Progenitor cell of endocrine pancreas (in vitro differentiated cells): ENCODE results near the gene COL26A1. TPM values are rescaled to one million over a fixed set of nuclear protein-coding genes. Genes with fewer than 3 reads are reported as not detected.
A peak's percentile ranks its signal among the peaks of the same experiment; 100 is the strongest.
"Not testable (repeated sequence)": the region's sequence is repeated elsewhere in the genome, so short reads cannot be mapped to it uniquely, and the experiment has no call there.

Experiments
- DNase-seq: peaks from one replicate; pipeline ENCODE4 v3.0.0; 2021; ENCODE audit warnings: low spot score; ENCODE audit not compliant: unreplicated experiment
- H3K27ac Mint-ChIP-seq: 2 replicates; pipeline ENCODE4 v1.8.0; 2021; ENCODE audit warnings: mild to moderate bottlenecking, moderate library complexity, mixed read lengths
- H3K27me3 Mint-ChIP-seq: 2 replicates; pipeline ENCODE4 v1.8.0; 2021; ENCODE audit warnings: mixed read lengths
- H3K36me3 Mint-ChIP-seq: 2 replicates; pipeline ENCODE4 v1.8.0; 2022; ENCODE audit warnings: mixed read lengths; ENCODE audit not compliant: insufficient read depth
- H3K4me1 Mint-ChIP-seq: 2 replicates; pipeline ENCODE4 v1.8.0; 2021; ENCODE audit warnings: low read depth, mixed read lengths
- H3K4me3 Mint-ChIP-seq: 2 replicates; pipeline ENCODE4 v1.8.0; 2021; ENCODE audit warnings: low read depth, mild to moderate bottlenecking, moderate library complexity, mixed read lengths
- H3K9me3 Mint-ChIP-seq: 2 replicates; pipeline ENCODE4 v1.8.0; 2021; ENCODE audit warnings: low read depth, mixed read lengths
- total RNA-seq: library from RNA; stranded (reverse); gene quantifications from 2 replicates; pipeline ENCODE4 v1.2.1, GENCODE V29; 2021
- TF ChIP-seq, protein P1 (sequence below): fragments of 200-600 bp; sonication (generic); IDR thresholded peaks from one replicate; pipeline ENCODE4 v1.5.0; 2021; ENCODE audit warnings: antibody characterized with exemption, mild to moderate bottlenecking; ENCODE audit not compliant: unreplicated experiment

COL26A1 gene
- total RNA-seq, 1 donor from 2014 or later, result 46.2 TPM

DNA sequence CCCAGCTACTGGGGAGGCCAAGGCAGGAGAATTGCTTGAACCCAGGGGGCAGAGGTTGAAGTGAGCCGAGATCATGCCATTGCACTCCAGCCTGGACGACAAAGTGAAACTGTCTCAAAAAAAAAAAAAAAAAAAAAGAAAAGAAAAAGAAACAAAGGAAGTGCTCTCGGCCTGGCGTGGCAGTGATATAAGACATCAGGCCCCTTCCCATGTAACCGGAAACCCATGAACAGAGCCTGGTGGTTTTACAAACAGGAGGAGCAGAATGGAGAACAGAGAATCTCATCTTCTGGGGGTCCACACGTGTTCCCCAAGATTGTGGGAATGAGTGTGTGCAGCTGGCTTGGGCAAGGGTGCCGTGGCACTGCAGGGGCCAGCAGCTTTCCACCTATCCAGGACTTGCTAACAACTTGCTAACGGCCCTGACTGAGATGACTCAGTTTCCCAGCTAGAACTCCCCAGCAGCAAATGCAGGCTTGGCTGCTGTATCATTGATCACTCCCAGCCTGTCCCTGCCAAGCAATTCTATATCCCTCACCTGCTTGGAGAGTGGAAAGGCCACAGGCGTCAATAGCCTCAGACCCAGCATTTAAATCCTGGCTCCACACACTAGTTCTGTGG lies 103.0 kb downstream of the COL26A1 start:
- no peaks in the 10 kb centered on the region for H3K27me3 Mint-ChIP-seq
- peaks cover 4% of the 10 kb centered on the region for H3K36me3 Mint-ChIP-seq
- no peak overlapping the region for H3K4me3 Mint-ChIP-seq
- H3K27ac Mint-ChIP-seq, result peak overlapping the region; percentile 13
- H3K4me1 Mint-ChIP-seq, result peaks cover under 1% of the 10 kb centered on the region
- TF ChIP-seq, protein P1, sequence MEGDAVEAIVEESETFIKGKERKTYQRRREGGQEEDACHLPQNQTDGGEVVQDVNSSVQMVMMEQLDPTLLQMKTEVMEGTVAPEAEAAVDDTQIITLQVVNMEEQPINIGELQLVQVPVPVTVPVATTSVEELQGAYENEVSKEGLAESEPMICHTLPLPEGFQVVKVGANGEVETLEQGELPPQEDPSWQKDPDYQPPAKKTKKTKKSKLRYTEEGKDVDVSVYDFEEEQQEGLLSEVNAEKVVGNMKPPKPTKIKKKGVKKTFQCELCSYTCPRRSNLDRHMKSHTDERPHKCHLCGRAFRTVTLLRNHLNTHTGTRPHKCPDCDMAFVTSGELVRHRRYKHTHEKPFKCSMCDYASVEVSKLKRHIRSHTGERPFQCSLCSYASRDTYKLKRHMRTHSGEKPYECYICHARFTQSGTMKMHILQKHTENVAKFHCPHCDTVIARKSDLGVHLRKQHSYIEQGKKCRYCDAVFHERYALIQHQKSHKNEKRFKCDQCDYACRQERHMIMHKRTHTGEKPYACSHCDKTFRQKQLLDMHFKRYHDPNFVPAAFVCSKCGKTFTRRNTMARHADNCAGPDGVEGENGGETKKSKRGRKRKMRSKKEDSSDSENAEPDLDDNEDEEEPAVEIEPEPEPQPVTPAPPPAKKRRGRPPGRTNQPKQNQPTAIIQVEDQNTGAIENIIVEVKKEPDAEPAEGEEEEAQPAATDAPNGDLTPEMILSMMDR, result no peak
- H3K9me3 Mint-ChIP-seq, result no peaks in the 10 kb centered on the region
- no peak for DNase-seq

DNA sequence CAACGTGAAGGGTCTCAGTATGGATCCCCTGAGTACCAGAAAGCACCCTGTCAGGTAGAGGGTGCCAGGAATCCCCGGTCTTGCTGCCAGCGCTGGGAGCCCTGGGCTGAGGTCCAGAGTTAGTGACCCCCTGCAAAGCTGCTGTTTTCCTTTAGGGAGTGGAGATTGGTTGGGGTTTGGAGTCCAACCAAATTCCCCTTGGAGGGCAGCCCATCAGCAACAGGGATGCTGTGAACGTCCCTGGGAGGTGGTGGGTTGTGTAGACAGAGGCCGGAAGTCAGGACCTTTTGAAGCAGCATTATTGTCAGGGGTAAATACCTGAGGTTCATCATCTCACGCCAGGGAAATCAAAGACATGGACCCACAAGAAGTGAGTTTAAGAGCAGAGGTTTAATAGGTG lies 104.2 kb downstream of the COL26A1 start:
- no peak overlapping the region for H3K4me3 Mint-ChIP-seq
- no peaks in the 10 kb centered on the region for H3K27me3 Mint-ChIP-seq
- H3K4me1 Mint-ChIP-seq, result peaks cover 1% of the 10 kb centered on the region
- TF ChIP-seq, protein P1, result no peak
- peaks cover 4% of the 10 kb centered on the region for H3K36me3 Mint-ChIP-seq
- no peaks in the 10 kb centered on the region for H3K9me3 Mint-ChIP-seq
- H3K27ac Mint-ChIP-seq, result no peak overlapping the region
- no peak for DNase-seq

DNA sequence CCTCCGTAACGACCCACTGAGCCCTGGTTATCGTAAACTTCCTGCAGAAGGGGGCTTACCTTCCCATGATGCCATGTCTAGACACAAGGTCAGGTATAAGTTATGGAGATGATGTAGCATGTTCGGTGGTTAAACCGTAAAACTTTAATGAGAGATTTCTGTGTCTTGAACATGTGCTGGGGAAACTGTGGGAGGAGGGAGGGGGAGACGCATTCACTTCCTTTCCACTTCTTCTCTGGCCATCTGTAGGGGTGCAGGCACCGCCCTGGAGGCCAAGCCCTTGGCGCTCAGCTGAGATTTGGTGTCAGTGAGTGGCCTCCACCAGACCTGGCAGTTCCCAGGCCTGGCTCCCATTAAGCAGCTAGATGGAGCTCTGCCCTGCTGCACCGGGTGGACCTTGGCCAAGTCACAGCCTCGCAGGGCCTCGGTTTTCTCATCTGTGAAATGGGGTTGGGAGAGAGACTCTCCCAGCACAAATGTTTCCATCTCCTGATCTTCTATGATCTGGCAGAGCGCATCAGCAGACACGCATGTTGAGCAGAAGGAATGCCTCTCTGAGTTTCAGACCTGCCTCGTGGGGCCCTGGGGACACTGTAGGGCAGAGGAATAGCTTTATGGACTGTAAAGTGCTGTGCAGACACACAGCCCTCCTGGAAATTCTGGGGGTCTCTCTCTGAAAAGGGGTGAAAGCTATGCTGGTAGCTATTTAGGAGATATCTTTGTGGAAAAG lies 106.0 kb downstream of the COL26A1 start:
- peaks cover 4% of the 10 kb centered on the region for H3K36me3 Mint-ChIP-seq
- no peaks in the 10 kb centered on the region for H3K9me3 Mint-ChIP-seq
- peaks cover 1% of the 10 kb centered on the region for H3K4me1 Mint-ChIP-seq
- TF ChIP-seq, protein P1, result no peak
- DNase-seq, result no peak
- no peak overlapping the region for H3K4me3 Mint-ChIP-seq
- H3K27me3 Mint-ChIP-seq, result no peaks in the 10 kb centered on the region
- H3K27ac Mint-ChIP-seq, result no peak overlapping the region

DNA sequence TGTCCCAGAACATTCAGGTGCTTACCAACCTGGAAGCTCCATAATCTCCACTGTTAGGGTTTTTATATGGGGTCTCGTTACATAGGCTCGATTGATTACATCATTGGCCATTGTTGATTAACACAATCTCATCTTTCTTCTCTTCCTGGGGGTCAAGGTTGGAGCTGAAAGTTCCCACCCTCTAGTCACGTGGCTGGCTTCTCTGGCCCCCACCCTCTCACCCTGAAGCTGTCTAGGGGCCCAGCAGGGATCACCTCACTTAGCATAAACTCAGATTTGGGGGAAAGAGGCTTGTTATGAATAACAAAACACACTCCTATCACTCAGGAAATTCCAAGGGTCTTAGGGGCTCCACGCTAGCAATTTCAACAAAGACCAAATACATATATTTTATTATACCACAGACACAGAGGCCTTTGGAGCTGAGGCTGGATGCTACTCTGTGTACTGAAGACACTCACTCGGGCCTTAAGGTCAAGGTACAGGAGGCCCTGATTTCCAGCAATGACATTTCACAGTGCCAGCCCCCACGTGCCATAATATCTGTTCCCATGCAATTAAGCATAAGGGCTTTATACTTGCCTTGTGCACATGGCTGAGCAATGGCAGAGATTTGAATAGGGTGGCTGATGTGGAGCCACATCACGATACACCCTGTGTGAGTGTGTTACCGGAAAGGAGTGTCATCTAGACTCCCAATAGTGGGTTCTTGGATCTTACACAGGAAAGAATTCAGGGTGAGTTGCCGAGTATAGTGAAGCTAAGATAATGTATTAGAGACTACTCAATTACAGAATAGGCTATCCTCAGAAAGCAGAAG lies 108.2 kb downstream of the COL26A1 start:
- no peak overlapping the region for H3K4me3 Mint-ChIP-seq
- no peak overlapping the region for H3K27ac Mint-ChIP-seq
- TF ChIP-seq, protein P1, result no peak
- no peaks in the 10 kb centered on the region for H3K27me3 Mint-ChIP-seq
- H3K36me3 Mint-ChIP-seq, result peaks cover 4% of the 10 kb centered on the region
- no peaks in the 10 kb centered on the region for H3K9me3 Mint-ChIP-seq
- H3K4me1 Mint-ChIP-seq, result peaks cover 1% of the 10 kb centered on the region
- no peak for DNase-seq

DNA sequence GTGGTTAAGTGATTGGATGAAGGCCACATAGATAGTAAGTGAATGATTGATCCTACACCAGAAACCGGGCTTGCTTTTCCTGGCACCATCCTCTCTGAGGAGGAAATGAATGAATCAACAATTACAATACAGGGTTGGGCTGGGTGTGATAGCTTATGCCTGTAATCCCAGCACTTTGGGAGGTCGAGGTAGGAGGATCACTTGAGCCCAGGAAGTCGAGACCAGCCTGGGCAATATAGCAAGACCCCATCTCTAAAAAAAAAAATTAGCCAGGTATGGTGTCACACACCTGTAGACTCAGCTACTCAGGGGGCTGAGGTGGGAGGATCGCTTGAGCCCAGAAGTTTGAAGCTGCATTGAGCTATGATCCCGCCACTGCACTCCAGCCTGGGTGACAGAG lies 111.5 kb downstream of the COL26A1 start:
- Mint-ChIP-seq H3K27ac (no peak overlapping the region), H3K4me1 (peaks cover 1% of the 10 kb centered on the region), H3K9me3 (peaks cover 5% of the 10 kb centered on the region), H3K36me3 (peaks cover 8% of the 10 kb centered on the region), H3K27me3 (no peaks in the 10 kb centered on the region), H3K4me3 (no peak overlapping the region)
- TF ChIP-seq, protein P1, result no peak
- no peak for DNase-seq

DNA sequence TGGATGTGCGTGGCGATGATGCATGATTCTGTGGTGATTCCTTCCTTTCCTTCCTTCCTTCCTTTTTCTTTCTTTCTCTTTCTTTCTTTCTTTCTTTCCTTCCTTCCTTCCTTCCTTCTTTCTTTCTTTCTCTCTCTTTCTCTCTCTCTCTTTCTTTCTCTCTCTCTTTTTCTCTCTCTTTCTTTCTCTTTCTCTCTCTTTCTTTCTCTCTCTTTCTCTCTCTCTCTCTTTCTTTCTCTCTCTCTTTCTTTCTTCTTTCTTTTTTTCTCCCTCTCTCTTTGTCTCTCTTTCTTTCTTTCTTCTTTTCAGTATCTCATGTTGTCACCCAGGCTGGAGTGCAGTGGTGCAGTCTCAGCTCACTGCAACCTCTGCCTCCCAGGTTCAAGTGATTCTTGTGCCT lies 113.0 kb downstream of the COL26A1 start:
- H3K27me3 Mint-ChIP-seq, DNase-seq, H3K27ac Mint-ChIP-seq, H3K4me1 Mint-ChIP-seq, H3K4me3 Mint-ChIP-seq: not testable (repeated sequence)
- peaks cover 16% of the 10 kb centered on the region for H3K36me3 Mint-ChIP-seq
- peaks cover 13% of the 10 kb centered on the region for H3K9me3 Mint-ChIP-seq
